HEK293 (cell line): Measurements from ENCODE around the gene CYP17A1.

ENCODE experiments used
- CTCF ChIA-PET: fragments of 350-600 bp; formaldehyde crosslinking; extraction: SDS; loops from one replicate; lab custom pipeline; 2021; ENCODE audit warnings: antibody characterized with exemption; lab: Yijun Ruan, JAX
- POLR2A ChIA-PET: fragments of 300-600 bp; formaldehyde crosslinking; extraction: SDS; loops from one replicate; lab custom pipeline; 2020; ENCODE audit warnings: antibody characterized with exemption, inconsistent platforms; lab: Yijun Ruan, JAX
- H3K27ac ChIP-seq: fragments of 200-500 bp; sonication (Bioruptor generic); 2 replicates; pipeline ENCODE4 v1.5.1; 2014; ENCODE audit warnings: low read depth, low read length, control low read depth, inconsistent platforms; ENCODE audit errors: extremely low read depth
- H3K36me3 ChIP-seq, 2 experiments: fragments of 200-500 bp in 1 of 2; sonication (Bioruptor generic) in 1 of 2; 1 replicate in 1 of 2; 2 replicates in 1 of 2; pipeline ENCODE4 v1.5.1; 2014 to 2017; ENCODE audit warnings: inconsistent platforms in 2 of 2, low read length in 2 of 2; ENCODE audit not compliant: control insufficient read depth in 2 of 2, insufficient read depth in 1 of 2
- H3K4me1 ChIP-seq: fragments of 200-500 bp; sonication (Bioruptor generic); 2 replicates; pipeline ENCODE4 v1.5.1; 2014; ENCODE audit warnings: mild to moderate bottlenecking, low read length, inconsistent platforms; ENCODE audit not compliant: control insufficient read depth, insufficient read depth
- H3K4me3 ChIP-seq: 2 replicates; pipeline ENCODE4 v1.5.1; 2011; ENCODE audit warnings: low read depth, mild to moderate bottlenecking, control low read depth, low read length, moderate library complexity
- H3K9me3 ChIP-seq: fragments of 200-500 bp; sonication (Bioruptor generic); 2 replicates; pipeline ENCODE4 v1.5.1; 2014; ENCODE audit warnings: low read depth, low read length, inconsistent platforms; ENCODE audit not compliant: control insufficient read depth, insufficient read depth
- CTCF ChIP-seq: fragments of 450-650 bp; formaldehyde crosslinking; IDR thresholded peaks from 2 replicates; pipeline ENCODE4 v1.5.1; 2016; ENCODE audit warnings: missing biosample characterization, missing genetic modification characterization
- FEZF1 ChIP-seq: fragments of 450-650 bp; formaldehyde crosslinking; IDR thresholded peaks from 2 replicates; pipeline ENCODE4 v1.5.1; 2016; ENCODE audit warnings: missing biosample characterization, missing genetic modification characterization
- PRDM2 ChIP-seq: fragments of 450-650 bp; formaldehyde crosslinking; IDR thresholded peaks from 2 replicates; pipeline ENCODE4 v1.5.1; 2016; ENCODE audit warnings: missing biosample characterization, missing genetic modification characterization, borderline replicate concordance
- REPIN1 ChIP-seq: fragments of 450-650 bp; formaldehyde crosslinking; IDR thresholded peaks from 2 replicates; pipeline ENCODE4 v1.5.1; 2017; ENCODE audit warnings: missing biosample characterization, missing genetic modification characterization, low read depth
- WT1 ChIP-seq: fragments of 450-650 bp; formaldehyde crosslinking; IDR thresholded peaks from 2 replicates; pipeline ENCODE4 v1.5.1; 2016; ENCODE audit warnings: missing biosample characterization, missing genetic modification characterization
- ZBTB17 ChIP-seq: fragments of 450-650 bp; formaldehyde crosslinking; IDR thresholded peaks from 2 replicates; pipeline ENCODE4 v1.5.1; 2016; ENCODE audit warnings: missing biosample characterization, missing genetic modification characterization
- ZFP3 ChIP-seq: fragments of 450-650 bp; formaldehyde crosslinking; IDR thresholded peaks from 2 replicates; pipeline ENCODE4 v1.5.1; 2016; ENCODE audit warnings: low read depth, missing biosample characterization, missing genetic modification characterization
- ZNF214 ChIP-seq: fragments of 450-650 bp; formaldehyde crosslinking; IDR thresholded peaks from 2 replicates; pipeline ENCODE4 v1.5.1; 2017; ENCODE audit warnings: missing biosample characterization, mild to moderate bottlenecking, missing genetic modification characterization, borderline replicate concordance
- ZNF221 ChIP-seq: fragments of 450-650 bp; formaldehyde crosslinking; IDR thresholded peaks from 2 replicates; pipeline ENCODE4 v1.5.1; 2017; ENCODE audit warnings: missing biosample characterization, missing genetic modification characterization, borderline replicate concordance
- ZNF274 ChIP-seq, 2 experiments: fragments of 200-500 bp in 1 of 2; fragments of 450-650 bp in 1 of 2; sonication (Bioruptor generic) in 1 of 2; formaldehyde crosslinking in 1 of 2; IDR thresholded peaks; 2 replicates each; pipeline versions ENCODE4 v1.5.1 to v1.6.1; 2014 to 2016; ENCODE audit warnings: borderline replicate concordance in 1 of 2, inconsistent platforms in 1 of 2, low read length in 1 of 2, missing biosample characterization in 1 of 2, missing genetic modification characterization in 1 of 2
- ZNF335 ChIP-seq: fragments of 450-650 bp; formaldehyde crosslinking; conservative IDR thresholded peaks from 2 replicates; pipeline ENCODE4 v1.5.1; 2016; ENCODE audit warnings: missing biosample characterization, missing genetic modification characterization
- ZNF510 ChIP-seq: fragments of 450-650 bp; formaldehyde crosslinking; IDR thresholded peaks from 2 replicates; pipeline ENCODE4 v1.5.1; 2018; ENCODE audit warnings: mild to moderate bottlenecking, missing genetic modification characterization, missing biosample characterization; ENCODE audit not compliant: insufficient replicate concordance
- ZNF518A ChIP-seq: fragments of 450-650 bp; formaldehyde crosslinking; conservative IDR thresholded peaks from 2 replicates; pipeline ENCODE4 v1.5.1; 2016; ENCODE audit warnings: low read depth, missing biosample characterization, missing genetic modification characterization
- ZNF600 ChIP-seq: fragments of 450-650 bp; formaldehyde crosslinking; IDR thresholded peaks from 2 replicates; pipeline ENCODE4 v1.5.1; 2016; ENCODE audit warnings: missing biosample characterization, missing genetic modification characterization
- ZNF654 ChIP-seq: fragments of 450-650 bp; formaldehyde crosslinking; IDR thresholded peaks from 2 replicates; pipeline ENCODE4 v1.5.1; 2016; ENCODE audit warnings: low read depth, missing biosample characterization, missing genetic modification characterization
- ZNF704 ChIP-seq: fragments of 450-650 bp; formaldehyde crosslinking; IDR thresholded peaks from 2 replicates; pipeline ENCODE4 v1.5.1; 2016; ENCODE audit warnings: missing biosample characterization, missing genetic modification characterization
- ZNF830 ChIP-seq: fragments of 450-650 bp; IDR thresholded peaks from 2 replicates; pipeline ENCODE4 v1.5.0; 2018; ENCODE audit warnings: missing biosample characterization, missing genetic modification characterization, low read depth, mild to moderate bottlenecking, moderate library complexity
- ZNF843 ChIP-seq: fragments of 450-650 bp; formaldehyde crosslinking; IDR thresholded peaks from 2 replicates; pipeline ENCODE4 v1.5.1; 2016; ENCODE audit warnings: missing biosample characterization, missing genetic modification characterization

Gene CYP17A1

GRCh38 chr10:102811346-102811745 lies 25.9 kb downstream of the CYP17A1 start (continued):
- no peak for TF ChIP-seq ZNF214 (tag by site-specific recombination)
- TF ChIP-seq ZNF830: no peak
- no peak for TF ChIP-seq REPIN1 (tag by site-specific recombination)
- no peak for TF ChIP-seq ZBTB17 (tag by site-specific recombination)
- TF ChIP-seq ZNF704 (tag by site-specific recombination): no peak
- no peak for TF ChIP-seq ZNF843 (tag by site-specific recombination)
- no peak for TF ChIP-seq ZFP3

- ChIA-PET POLR2A (no interaction called here), CTCF (no interaction called here)
- Histone ChIP-seq H3K27ac (no peak overlapping the region), H3K36me3 (peaks cover 4 to 37% of the 10 kb centered on the region in 2 experiments; a peak in 2 of 3 replicates)
- TF ChIP-seq WT1 (tag by site-specific recombination) (peak; percentile 74), ZNF335 (tag by site-specific recombination) (peak; percentile 31; the same call in 1 of the 2 replicates), ZNF600 (tag by site-specific recombination) (peak; percentile 35), ZNF274 (IDR thresholded peaks at IDR 0.05; ENCODE audit: low read length) (no peak), ZNF274 (tag by site-specific recombination; IDR thresholded peaks at IDR 0.05; ENCODE audit: borderline replicate concordance) (no peak), ZNF654 (no peak)
- TF ChIP-seq, all 188 proteins: peak for 3
- no peak overlapping the region for H3K4me3 ChIP-seq
- no peaks in the 10 kb centered on the region for H3K9me3 ChIP-seq
- no peaks in the 10 kb centered on the region; the same call in 1 of the 2 replicates for H3K4me1 ChIP-seq
Measured at GRCh38 chr10:102808380-102808779, 28.8 kb downstream of the CYP17A1 start.

- no peaks in the 10 kb centered on the region for H3K9me3 ChIP-seq
- ChIA-PET POLR2A (no interaction called here), CTCF (interaction anchor here (0.7 kb wide), 1 partner anchor 27 kb away, joined by 3 read pairs; no protein-coding TSS in a partner anchor)
- no peak overlapping the region for H3K4me3 ChIP-seq
- H3K4me1 ChIP-seq: no peaks in the 10 kb centered on the region; the same call in 1 of the 2 replicates
- H3K27ac ChIP-seq: no peak overlapping the region
- H3K36me3 ChIP-seq: peaks cover 3 to 17% of the 10 kb centered on the region in 2 experiments; a peak in 2 of 3 replicates
- no peak for TF ChIP-seq ZNF221 (tag by site-specific recombination)
- no peak for TF ChIP-seq ZNF518A
- no peak for TF ChIP-seq ZNF600 (tag by site-specific recombination)
- TF ChIP-seq CTCF (tag by site-specific recombination): no peak
- TF ChIP-seq FEZF1 (tag by site-specific recombination): no peak
- TF ChIP-seq PRDM2 (tag by site-specific recombination): no peak
- TF ChIP-seq ZNF510 (tag by site-specific recombination): no peak
Measured at GRCh38 chr10:102804382-102805055, 32.7 kb downstream of the CYP17A1 start.
